ENCODE measurements around the gene ZFYVE27.
A peak's percentile ranks its signal among the peaks of the same experiment; 100 is the strongest.
"Not testable (repeated sequence)": the region's sequence is repeated elsewhere in the genome, so short reads cannot be mapped to it uniquely, and the experiment has no call there.

ZFYVE27 gene, protein sequence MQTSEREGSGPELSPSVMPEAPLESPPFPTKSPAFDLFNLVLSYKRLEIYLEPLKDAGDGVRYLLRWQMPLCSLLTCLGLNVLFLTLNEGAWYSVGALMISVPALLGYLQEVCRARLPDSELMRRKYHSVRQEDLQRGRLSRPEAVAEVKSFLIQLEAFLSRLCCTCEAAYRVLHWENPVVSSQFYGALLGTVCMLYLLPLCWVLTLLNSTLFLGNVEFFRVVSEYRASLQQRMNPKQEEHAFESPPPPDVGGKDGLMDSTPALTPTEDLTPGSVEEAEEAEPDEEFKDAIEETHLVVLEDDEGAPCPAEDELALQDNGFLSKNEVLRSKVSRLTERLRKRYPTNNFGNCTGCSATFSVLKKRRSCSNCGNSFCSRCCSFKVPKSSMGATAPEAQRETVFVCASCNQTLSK

DNA sequence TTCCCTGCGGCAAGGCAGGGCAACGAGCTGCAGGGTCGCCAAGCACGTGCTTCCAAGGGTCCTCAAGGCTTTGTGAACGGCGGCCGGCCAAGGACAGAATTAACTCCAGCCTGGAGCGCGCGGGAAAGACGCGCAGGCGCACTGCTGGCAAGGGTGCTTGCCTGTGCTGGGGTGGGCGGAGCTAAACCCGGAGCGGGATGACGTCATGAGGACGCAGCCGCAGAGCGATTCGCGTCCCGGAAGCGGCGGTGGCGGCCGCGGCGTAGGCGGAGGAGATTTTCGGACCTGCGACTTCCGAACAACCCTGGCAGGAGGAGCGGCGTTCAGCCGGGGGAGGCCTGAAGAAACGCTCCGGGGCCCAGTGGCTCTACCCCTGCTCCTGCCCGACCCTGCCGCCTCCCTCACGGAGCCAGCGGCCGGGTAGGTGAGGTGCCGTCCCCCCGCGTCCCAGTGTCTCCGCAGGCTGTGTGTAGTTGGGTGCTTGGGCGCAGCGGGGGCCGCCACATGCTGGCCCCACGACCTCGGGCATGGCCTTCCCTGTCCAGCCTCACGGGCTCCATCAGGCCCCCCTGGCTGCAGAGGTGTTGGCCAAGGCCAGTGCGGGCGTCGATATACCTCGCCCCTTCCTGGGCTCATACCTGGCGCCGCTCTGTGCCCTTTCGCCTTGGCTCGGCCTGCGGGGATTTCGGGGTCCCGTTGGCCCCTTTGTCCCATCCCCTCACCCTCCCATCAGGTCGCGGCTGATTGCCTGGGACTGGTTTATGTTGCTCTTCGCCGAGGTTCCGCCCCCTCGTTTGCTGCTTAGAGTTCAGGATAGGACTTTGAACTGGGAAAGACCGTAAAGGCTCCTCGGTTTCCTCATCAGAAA is at the start of gene ZFYVE27:
ZFYVE27 (plus strand) TSS at position 227 of the 868 bp plus-strand sequence. CDS start 1,350 bp downstream, outside the sequence.
- DNase-seq (ENCODE audit: low spot score): peak; percentile 97
- in situ Hi-C loops (cut with MboI; ENCODE audit: low pct_unique_long_range_greater_than_20kb, low sequenced_read_pairs, unreplicated experiment): no loop called here
- TF ChIP-seq, protein P1, sequence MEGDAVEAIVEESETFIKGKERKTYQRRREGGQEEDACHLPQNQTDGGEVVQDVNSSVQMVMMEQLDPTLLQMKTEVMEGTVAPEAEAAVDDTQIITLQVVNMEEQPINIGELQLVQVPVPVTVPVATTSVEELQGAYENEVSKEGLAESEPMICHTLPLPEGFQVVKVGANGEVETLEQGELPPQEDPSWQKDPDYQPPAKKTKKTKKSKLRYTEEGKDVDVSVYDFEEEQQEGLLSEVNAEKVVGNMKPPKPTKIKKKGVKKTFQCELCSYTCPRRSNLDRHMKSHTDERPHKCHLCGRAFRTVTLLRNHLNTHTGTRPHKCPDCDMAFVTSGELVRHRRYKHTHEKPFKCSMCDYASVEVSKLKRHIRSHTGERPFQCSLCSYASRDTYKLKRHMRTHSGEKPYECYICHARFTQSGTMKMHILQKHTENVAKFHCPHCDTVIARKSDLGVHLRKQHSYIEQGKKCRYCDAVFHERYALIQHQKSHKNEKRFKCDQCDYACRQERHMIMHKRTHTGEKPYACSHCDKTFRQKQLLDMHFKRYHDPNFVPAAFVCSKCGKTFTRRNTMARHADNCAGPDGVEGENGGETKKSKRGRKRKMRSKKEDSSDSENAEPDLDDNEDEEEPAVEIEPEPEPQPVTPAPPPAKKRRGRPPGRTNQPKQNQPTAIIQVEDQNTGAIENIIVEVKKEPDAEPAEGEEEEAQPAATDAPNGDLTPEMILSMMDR (IDR thresholded peaks at IDR 0.05; ENCODE audit: extremely low read depth, insufficient read depth, missing control alignments): no peak

DNA sequence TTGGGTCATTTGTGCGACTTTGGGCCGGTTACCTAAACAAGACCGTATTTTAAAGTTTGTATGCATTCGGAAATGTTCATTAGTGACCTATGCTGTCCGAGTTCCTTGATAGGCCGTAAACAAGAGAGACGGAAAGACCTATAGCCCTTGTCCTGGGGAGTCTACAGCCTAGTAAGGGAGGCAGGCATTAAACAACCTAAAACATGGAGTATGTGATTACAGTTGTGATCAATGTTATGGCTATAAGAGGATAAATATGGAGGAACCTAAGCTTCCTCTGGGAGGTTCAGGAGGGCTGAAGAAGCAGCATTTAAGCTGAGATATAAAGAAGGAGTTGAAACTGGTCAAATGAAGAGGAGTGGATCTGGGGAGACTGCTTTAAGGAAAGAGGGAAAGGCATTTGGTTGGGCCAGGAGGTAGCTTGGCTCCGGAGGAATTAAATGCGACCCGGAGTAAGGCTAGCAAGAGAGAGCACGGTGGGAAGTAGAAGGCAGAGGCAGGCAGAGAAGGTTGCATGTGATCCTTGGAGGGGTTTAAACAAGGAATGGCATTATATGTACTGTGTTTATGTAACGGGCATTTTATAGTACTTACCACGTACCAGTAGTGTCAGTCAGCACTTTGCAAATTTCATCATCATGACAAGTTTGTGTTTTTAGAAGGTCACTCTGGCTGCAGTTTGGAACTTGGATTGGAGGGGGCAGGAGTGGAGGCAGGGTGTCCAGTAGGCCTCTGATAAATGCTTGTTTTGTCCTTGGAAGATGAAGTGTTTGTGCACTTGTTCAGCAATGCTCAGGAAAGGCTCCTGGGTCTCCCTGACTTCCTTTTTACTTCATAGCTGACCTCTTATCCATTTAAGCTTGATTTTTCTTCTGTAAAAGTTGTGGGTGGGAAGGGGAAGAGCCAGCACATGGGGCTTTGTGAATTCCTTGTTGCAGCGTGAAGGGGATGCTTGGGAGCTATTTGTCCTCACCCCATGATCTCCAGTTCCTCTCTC is 48.8 kb upstream of the ZFYVE27 start:
- DNase-seq (ENCODE audit: low spot score): no peak
- TF ChIP-seq, protein P1 (IDR thresholded peaks at IDR 0.05; ENCODE audit: extremely low read depth, insufficient read depth, missing control alignments): no peak
- in situ Hi-C loops (cut with MboI; ENCODE audit: low pct_unique_long_range_greater_than_20kb, low sequenced_read_pairs, unreplicated experiment): no loop called here

DNA sequence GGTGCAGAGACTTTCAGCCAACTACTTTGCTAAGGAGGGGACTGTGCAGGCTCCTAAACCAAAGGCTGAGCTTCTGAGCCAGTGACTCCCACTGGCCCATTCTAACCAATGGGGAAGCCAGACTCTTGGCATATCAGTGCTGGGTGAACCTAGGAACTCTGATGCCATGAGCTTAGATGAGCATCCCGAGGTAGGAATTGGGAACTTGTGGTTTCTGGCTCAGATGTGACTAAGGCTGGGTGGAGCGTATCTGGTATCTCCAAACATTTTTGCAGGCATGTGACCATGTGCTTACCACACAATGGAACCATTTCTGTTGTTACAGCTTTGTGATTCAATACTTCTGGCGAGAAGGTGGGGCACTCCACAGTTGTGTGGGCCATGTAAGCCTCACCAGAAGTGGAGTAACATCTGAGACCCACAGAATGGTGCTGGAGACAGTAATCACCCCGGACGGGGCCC is 47.3 kb upstream of the ZFYVE27 start:
- in situ Hi-C loops (cut with MboI; ENCODE audit: low pct_unique_long_range_greater_than_20kb, low sequenced_read_pairs, unreplicated experiment): no loop called here
- DNase-seq (ENCODE audit: low spot score): no peak
- TF ChIP-seq, protein P1 (IDR thresholded peaks at IDR 0.05; ENCODE audit: extremely low read depth, insufficient read depth, missing control alignments): no peak

DNA sequence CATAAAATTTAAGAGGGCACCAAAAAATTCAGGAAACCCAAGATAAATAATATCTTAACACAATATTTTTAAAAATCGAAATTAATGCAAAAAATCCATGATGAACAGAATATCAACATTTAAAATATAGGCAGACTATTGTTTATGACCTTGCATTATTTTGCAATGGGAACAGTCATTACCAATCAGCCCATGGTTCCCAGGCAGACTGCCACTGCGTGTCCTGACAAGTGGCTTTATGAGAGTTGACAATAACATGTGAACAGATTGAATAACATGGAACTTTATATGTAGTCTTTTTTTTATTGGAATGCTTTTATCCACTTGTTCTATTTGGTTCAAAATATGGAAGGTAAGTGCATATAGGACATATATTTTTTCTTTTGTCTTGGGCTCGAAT is 46.8 kb upstream of the ZFYVE27 start:
- in situ Hi-C loops (cut with MboI; ENCODE audit: low pct_unique_long_range_greater_than_20kb, low sequenced_read_pairs, unreplicated experiment): no loop called here
- TF ChIP-seq, protein P1 (IDR thresholded peaks at IDR 0.05; ENCODE audit: extremely low read depth, insufficient read depth, missing control alignments): no peak
- no peak for DNase-seq (ENCODE audit: low spot score)

DNA sequence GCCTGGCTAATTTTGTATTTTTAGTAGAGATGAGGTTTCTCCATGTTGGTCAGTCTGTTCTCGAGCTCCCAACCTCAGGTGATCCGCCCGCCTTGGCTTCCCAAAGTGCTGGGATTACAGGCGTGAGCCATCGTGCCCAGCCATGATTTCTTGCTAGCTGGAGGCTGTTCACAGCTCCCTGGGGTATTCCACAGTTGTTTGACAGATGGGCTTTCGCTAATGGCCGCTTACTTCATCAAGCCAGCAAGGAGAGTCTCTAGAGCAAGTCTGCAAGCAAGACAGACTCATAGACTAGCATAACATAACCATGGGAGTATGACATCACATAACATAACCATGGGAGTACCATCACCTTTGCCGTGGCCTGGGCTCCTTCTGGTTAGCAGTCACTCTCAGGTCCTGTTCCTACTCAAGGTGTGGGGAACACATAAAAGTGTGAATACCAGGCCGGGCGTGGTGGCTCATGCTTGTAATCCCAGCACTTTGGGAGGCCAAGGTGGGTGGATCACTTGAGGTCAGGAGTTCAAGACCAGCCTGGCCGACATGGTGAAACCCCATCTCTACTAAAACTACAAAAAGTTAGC is 38.8 kb upstream of the ZFYVE27 start:
- DNase-seq (ENCODE audit: low spot score); in situ Hi-C loops (cut with MboI; ENCODE audit: low pct_unique_long_range_greater_than_20kb, low sequenced_read_pairs, unreplicated experiment): not testable (repeated sequence)

DNA sequence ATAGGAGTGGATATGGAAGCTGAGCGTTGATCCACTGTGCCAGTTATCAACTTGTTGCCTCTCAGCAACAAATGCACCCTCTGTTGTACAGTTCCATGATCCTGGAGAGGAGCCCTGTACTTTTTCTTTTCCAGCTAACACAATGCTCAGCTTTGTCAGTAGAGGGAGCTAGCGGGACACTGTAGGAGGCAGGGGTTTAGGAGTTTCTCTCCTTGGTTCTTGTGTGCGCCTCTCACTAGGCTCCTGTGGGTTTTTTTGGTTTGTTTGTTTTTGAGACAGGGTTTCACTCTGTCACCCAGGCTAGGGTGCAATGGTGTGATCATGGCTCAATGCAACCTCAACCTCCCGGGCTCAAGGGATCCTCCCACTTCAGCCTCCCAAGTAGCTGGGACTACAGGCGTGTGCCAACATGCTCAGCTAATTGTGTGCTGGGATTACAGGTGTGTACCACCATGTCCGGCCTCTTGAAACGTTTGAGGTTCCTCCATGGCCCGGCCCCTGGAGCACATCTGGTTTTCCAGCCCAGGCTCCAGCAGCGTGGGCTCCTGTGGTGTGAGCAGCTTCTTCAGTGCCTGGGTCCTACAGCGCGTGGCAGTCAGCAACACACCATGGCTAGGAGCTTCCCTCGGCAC is 35.4 kb upstream of the ZFYVE27 start:
- peak; percentile 80 for DNase-seq (ENCODE audit: low spot score)
- in situ Hi-C loops (cut with MboI; ENCODE audit: low pct_unique_long_range_greater_than_20kb, low sequenced_read_pairs, unreplicated experiment): no loop called here
- TF ChIP-seq, protein P1 (IDR thresholded peaks at IDR 0.05; ENCODE audit: extremely low read depth, insufficient read depth, missing control alignments): peak; percentile 88
